Ovary (tissue), 3 donors: ENCODE results near the gene HEATR9.

ENCODE experiments used
- POLR2A ChIP-seq: fragments of 450-650 bp; IDR thresholded peaks from one replicate; pipeline ENCODE4 v1.6.1; 2017; ENCODE audit warnings: antibody characterized with exemption, mild to moderate bottlenecking, moderate library complexity
- TF ChIP-seq, protein P1 (sequence below), 3 donors: fragments of 450-650 bp in 2 of 3; fragments of 200-600 bp in 1 of 3; IDR thresholded peaks; one replicate each; pipeline versions ENCODE4 v1.5.1 to v1.8.0; 2016 to 2022; ENCODE audit warnings: antibody characterized with exemption in 3 of 3, mild to moderate bottlenecking in 1 of 3
- donor health status: DM: no; HTN: no; CAD: no.

DNA sequence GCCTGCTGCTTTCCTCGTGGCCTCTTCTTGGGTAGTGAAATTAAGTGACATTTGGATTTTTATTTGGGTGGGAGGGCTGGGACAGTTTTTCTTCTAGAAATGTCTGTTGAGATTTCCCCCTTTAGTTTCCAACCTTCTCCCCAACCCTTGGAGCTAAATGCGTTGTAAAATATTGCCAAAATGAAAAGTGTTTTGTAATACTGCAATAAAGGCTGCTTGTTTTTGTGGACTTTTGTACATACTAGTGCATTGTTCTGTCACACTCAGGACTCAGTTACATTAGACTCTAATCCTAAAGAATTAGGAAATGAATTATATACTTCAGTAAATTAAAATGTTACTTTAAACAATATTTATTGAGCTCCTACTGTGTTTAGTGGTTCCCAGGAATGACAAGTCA, 21.7 kb downstream of the HEATR9 start:
- TF ChIP-seq, protein P1, sequence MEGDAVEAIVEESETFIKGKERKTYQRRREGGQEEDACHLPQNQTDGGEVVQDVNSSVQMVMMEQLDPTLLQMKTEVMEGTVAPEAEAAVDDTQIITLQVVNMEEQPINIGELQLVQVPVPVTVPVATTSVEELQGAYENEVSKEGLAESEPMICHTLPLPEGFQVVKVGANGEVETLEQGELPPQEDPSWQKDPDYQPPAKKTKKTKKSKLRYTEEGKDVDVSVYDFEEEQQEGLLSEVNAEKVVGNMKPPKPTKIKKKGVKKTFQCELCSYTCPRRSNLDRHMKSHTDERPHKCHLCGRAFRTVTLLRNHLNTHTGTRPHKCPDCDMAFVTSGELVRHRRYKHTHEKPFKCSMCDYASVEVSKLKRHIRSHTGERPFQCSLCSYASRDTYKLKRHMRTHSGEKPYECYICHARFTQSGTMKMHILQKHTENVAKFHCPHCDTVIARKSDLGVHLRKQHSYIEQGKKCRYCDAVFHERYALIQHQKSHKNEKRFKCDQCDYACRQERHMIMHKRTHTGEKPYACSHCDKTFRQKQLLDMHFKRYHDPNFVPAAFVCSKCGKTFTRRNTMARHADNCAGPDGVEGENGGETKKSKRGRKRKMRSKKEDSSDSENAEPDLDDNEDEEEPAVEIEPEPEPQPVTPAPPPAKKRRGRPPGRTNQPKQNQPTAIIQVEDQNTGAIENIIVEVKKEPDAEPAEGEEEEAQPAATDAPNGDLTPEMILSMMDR (IDR thresholded peaks at IDR 0.05), result no peak
- no peak for TF ChIP-seq POLR2A
